HEK293 (cell line): ENCODE measurements around the gene SHLD2.

ENCODE experiments used
- CTCF ChIA-PET: fragments of 350-600 bp; formaldehyde crosslinking; extraction: SDS; loops from one replicate; lab custom pipeline; 2021; ENCODE audit warnings: antibody characterized with exemption; lab: Yijun Ruan, JAX
- POLR2A ChIA-PET: fragments of 300-600 bp; formaldehyde crosslinking; extraction: SDS; loops from one replicate; lab custom pipeline; 2020; ENCODE audit warnings: antibody characterized with exemption, inconsistent platforms; lab: Yijun Ruan, JAX
- H3K27ac ChIP-seq: fragments of 200-500 bp; sonication (Bioruptor generic); 2 replicates; pipeline ENCODE4 v1.5.1; 2014; ENCODE audit warnings: low read depth, low read length, control low read depth, inconsistent platforms; ENCODE audit errors: extremely low read depth
- H3K36me3 ChIP-seq, 2 experiments: fragments of 200-500 bp in 1 of 2; sonication (Bioruptor generic) in 1 of 2; 1 replicate in 1 of 2; 2 replicates in 1 of 2; pipeline ENCODE4 v1.5.1; 2014 to 2017; ENCODE audit warnings: inconsistent platforms in 2 of 2, low read length in 2 of 2; ENCODE audit not compliant: control insufficient read depth in 2 of 2, insufficient read depth in 1 of 2
- H3K4me1 ChIP-seq: fragments of 200-500 bp; sonication (Bioruptor generic); 2 replicates; pipeline ENCODE4 v1.5.1; 2014; ENCODE audit warnings: mild to moderate bottlenecking, low read length, inconsistent platforms; ENCODE audit not compliant: control insufficient read depth, insufficient read depth
- H3K4me3 ChIP-seq: 2 replicates; pipeline ENCODE4 v1.5.1; 2011; ENCODE audit warnings: low read depth, mild to moderate bottlenecking, control low read depth, low read length, moderate library complexity
- H3K9me3 ChIP-seq: fragments of 200-500 bp; sonication (Bioruptor generic); 2 replicates; pipeline ENCODE4 v1.5.1; 2014; ENCODE audit warnings: low read depth, low read length, inconsistent platforms; ENCODE audit not compliant: control insufficient read depth, insufficient read depth
- FEZF1 ChIP-seq: fragments of 450-650 bp; formaldehyde crosslinking; IDR thresholded peaks from 2 replicates; pipeline ENCODE4 v1.5.1; 2016; ENCODE audit warnings: missing biosample characterization, missing genetic modification characterization
- SCRT2 ChIP-seq: fragments of 450-650 bp; formaldehyde crosslinking; IDR thresholded peaks from 2 replicates; pipeline ENCODE4 v1.5.1; 2016; ENCODE audit warnings: missing biosample characterization, missing genetic modification characterization
- SETDB1 ChIP-seq: IDR thresholded peaks from one replicate; pipeline ENCODE4 v1.6.1; 2017; ENCODE audit warnings: mild to moderate bottlenecking, low read length, moderate library complexity, mixed read lengths; ENCODE audit not compliant: insufficient read length
- ZBTB48 ChIP-seq: fragments of 450-650 bp; formaldehyde crosslinking; IDR thresholded peaks from 2 replicates; pipeline ENCODE4 v1.5.1; 2016; ENCODE audit warnings: missing biosample characterization, missing genetic modification characterization
- ZFHX2 ChIP-seq: fragments of 450-650 bp; formaldehyde crosslinking; conservative IDR thresholded peaks from 2 replicates; pipeline ENCODE4 v1.5.1; 2016; ENCODE audit warnings: missing biosample characterization, missing genetic modification characterization
- ZFP41 ChIP-seq: fragments of 450-650 bp; formaldehyde crosslinking; IDR thresholded peaks from 2 replicates; pipeline ENCODE4 v1.5.1; 2016; ENCODE audit warnings: missing biosample characterization, missing genetic modification characterization, borderline replicate concordance
- ZIC2 ChIP-seq: fragments of 450-650 bp; formaldehyde crosslinking; IDR thresholded peaks from 2 replicates; pipeline ENCODE4 v1.5.1; 2016; ENCODE audit warnings: missing biosample characterization, missing genetic modification characterization
- ZNF473 ChIP-seq: fragments of 450-650 bp; formaldehyde crosslinking; IDR thresholded peaks from 2 replicates; pipeline ENCODE4 v1.5.1; 2017; ENCODE audit warnings: missing biosample characterization, missing genetic modification characterization
- ZNF600 ChIP-seq: fragments of 450-650 bp; formaldehyde crosslinking; IDR thresholded peaks from 2 replicates; pipeline ENCODE4 v1.5.1; 2016; ENCODE audit warnings: missing biosample characterization, missing genetic modification characterization
- ZNF660 ChIP-seq: fragments of 450-650 bp; IDR thresholded peaks from 2 replicates; pipeline ENCODE4 v1.5.1; 2018; ENCODE audit warnings: missing biosample characterization, mild to moderate bottlenecking, missing genetic modification characterization
- ZNF664 ChIP-seq: fragments of 450-650 bp; formaldehyde crosslinking; IDR thresholded peaks from 2 replicates; pipeline ENCODE4 v1.5.1; 2016; ENCODE audit warnings: missing biosample characterization, missing genetic modification characterization
- ZNF777 ChIP-seq: fragments of 450-650 bp; formaldehyde crosslinking; IDR thresholded peaks from 2 replicates; pipeline ENCODE4 v1.5.1; 2017; ENCODE audit warnings: missing biosample characterization, missing genetic modification characterization, borderline replicate concordance
- ZNF791 ChIP-seq: fragments of 450-650 bp; formaldehyde crosslinking; IDR thresholded peaks from 2 replicates; pipeline ENCODE4 v1.5.1; 2016; ENCODE audit warnings: missing biosample characterization, missing genetic modification characterization
- TF ChIP-seq, protein P1 (sequence below): fragments of 450-650 bp; formaldehyde crosslinking; conservative IDR thresholded peaks from 2 replicates; pipeline ENCODE4 v1.5.1; 2016; ENCODE audit warnings: low read depth, missing biosample characterization, missing genetic modification characterization
- TF ChIP-seq, protein P2 (sequence below): fragments of 450-650 bp; formaldehyde crosslinking; IDR thresholded peaks from 2 replicates; pipeline ENCODE4 v1.5.1; 2016; ENCODE audit warnings: missing biosample characterization, missing genetic modification characterization
- TF ChIP-seq, protein P3 (sequence below): fragments of 450-650 bp; formaldehyde crosslinking; IDR thresholded peaks from 2 replicates; pipeline ENCODE4; 2016; ENCODE audit warnings: missing biosample characterization, missing genetic modification characterization
- TF ChIP-seq, protein P4 (sequence below): fragments of 450-650 bp; formaldehyde crosslinking; IDR thresholded peaks from 2 replicates; pipeline ENCODE4 v1.5.1; 2016; ENCODE audit warnings: missing biosample characterization, missing genetic modification characterization, low read depth

SHLD2 gene

DNA sequence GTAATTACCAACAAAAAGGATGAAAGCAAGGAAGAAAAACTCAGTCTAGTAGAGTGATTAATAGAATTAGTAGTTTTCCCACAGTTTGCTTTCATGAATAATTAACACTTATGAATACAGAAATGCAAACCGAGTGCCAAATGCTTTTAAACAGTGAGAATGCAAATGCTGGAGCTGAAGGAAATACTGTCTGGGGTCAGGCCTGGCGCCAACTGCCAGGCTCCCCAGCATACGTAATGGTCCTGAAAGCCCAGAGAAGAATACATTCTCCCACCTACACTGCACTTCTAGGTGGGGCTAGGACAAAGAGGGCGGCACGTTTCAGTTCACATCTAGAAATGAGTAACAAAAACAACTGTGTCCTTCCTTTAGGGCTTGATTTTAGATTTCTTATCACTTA, 30.4 kb upstream of the SHLD2 start (continued):
- TF ChIP-seq SETDB1 (no peak), ZNF660 (no peak), ZNF791 (tag by site-specific recombination) (no peak), ZNF664 (tag by site-specific recombination) (no peak), ZNF600 (tag by site-specific recombination) (no peak)

DNA sequence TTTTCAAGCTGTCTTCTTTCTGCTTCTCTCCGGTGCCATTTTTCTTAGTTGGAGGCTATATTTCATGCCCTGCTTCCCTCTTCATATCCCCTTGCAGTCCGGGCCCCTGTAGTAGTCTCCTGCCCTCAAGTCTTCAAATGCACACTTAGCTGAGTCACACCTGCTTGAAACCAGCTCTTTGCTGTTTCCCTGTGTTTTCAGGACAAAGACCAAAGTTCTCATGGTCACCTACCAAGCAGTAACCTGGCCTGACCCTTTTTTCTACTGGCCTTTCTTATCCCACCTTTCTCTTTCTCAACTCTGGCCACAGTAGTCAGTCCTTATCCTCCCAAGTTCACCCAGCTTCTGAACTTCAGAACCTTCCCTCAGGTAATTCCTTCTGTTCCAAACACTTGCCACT, 28.8 kb upstream of the SHLD2 start:
- Histone ChIP-seq H3K36me3 (peaks cover 51 to 72% of the 10 kb centered on the region in 2 experiments), H3K9me3 (no peaks in the 10 kb centered on the region), H3K4me3 (no peak overlapping the region), H3K27ac (no peak overlapping the region), H3K4me1 (no peaks in the 10 kb centered on the region)
- TF ChIP-seq ZFP41 (tag by site-specific recombination) (no peak), ZBTB48 (tag by site-specific recombination) (no peak), ZNF777 (tag by site-specific recombination) (no peak), SCRT2 (tag by site-specific recombination) (no peak), ZFHX2 (tag by site-specific recombination) (no peak), FEZF1 (tag by site-specific recombination) (no peak)
- TF ChIP-seq, protein P1, sequence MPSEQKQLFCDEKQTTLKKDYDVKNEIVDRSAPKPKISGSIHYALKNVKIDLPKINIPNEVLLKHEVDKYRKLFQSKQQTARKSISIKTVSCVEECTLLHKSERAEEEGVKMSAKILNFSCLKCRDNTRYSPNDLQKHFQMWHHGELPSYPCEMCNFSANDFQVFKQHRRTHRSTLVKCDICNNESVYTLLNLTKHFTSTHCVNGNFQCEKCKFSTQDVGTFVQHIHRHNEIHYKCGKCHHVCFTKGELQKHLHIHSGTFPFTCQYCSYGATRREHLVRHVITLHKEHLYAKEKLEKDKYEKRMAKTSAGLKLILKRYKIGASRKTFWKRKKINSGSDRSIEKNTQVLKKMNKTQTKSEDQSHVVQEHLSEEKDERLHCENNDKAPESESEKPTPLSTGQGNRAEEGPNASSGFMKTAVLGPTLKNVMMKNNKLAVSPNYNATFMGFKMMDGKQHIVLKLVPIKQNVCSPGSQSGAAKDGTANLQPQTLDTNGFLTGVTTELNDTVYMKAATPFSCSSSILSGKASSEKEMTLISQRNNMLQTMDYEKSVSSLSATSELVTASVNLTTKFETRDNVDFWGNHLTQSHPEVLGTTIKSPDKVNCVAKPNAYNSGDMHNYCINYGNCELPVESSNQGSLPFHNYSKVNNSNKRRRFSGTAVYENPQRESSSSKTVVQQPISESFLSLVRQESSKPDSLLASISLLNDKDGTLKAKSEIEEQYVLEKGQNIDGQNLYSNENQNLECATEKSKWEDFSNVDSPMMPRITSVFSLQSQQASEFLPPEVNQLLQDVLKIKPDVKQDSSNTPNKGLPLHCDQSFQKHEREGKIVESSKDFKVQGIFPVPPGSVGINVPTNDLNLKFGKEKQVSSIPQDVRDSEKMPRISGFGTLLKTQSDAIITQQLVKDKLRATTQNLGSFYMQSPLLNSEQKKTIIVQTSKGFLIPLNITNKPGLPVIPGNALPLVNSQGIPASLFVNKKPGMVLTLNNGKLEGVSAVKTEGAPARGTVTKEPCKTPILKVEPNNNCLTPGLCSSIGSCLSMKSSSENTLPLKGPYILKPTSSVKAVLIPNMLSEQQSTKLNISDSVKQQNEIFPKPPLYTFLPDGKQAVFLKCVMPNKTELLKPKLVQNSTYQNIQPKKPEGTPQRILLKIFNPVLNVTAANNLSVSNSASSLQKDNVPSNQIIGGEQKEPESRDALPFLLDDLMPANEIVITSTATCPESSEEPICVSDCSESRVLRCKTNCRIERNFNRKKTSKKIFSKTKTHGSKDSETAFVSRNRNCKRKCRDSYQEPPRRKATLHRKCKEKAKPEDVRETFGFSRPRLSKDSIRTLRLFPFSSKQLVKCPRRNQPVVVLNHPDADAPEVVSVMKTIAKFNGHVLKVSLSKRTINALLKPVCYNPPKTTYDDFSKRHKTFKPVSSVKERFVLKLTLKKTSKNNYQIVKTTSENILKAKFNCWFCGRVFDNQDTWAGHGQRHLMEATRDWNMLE: no peak
- ChIA-PET CTCF (no interaction called here), POLR2A (no interaction called here)

DNA sequence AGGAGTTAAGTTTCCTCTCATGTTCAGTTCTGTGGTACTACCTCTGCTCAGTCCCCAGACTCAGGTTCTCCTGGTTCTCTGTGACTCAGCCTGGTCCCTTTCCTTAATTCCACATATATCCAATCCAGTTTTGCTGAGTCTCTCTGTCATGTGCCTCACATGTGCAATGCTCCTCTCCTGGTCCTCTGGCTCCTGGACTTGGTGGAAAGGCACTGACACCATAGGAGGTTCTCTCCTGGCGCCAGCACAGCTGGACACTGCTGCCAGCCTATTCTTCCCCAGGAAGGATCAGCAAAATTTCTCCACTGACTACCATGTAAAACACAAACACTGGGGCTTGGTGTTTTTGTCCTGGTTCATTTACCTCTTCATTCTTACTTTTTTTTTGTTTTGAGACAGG, 28.1 kb upstream of the SHLD2 start:
- Histone ChIP-seq H3K27ac (no peak overlapping the region), H3K4me3 (no peak overlapping the region), H3K36me3 (peaks cover 46 to 72% of the 10 kb centered on the region in 2 experiments), H3K4me1 (no peaks in the 10 kb centered on the region), H3K9me3 (no peaks in the 10 kb centered on the region)
- POLR2A ChIA-PET: no interaction called here
- CTCF ChIA-PET: interaction anchor here (0.6 kb wide), 1 partner anchor 87 kb away, joined by 4 read pairs; no protein-coding TSS in a partner anchor
- TF ChIP-seq FEZF1 (tag by site-specific recombination) (no peak), ZIC2 (tag by site-specific recombination) (0 out of 2 replicates have a peak, but pooled peaks have one; percentile 7), ZNF473 (tag by site-specific recombination) (no peak)
- TF ChIP-seq, protein P2, sequence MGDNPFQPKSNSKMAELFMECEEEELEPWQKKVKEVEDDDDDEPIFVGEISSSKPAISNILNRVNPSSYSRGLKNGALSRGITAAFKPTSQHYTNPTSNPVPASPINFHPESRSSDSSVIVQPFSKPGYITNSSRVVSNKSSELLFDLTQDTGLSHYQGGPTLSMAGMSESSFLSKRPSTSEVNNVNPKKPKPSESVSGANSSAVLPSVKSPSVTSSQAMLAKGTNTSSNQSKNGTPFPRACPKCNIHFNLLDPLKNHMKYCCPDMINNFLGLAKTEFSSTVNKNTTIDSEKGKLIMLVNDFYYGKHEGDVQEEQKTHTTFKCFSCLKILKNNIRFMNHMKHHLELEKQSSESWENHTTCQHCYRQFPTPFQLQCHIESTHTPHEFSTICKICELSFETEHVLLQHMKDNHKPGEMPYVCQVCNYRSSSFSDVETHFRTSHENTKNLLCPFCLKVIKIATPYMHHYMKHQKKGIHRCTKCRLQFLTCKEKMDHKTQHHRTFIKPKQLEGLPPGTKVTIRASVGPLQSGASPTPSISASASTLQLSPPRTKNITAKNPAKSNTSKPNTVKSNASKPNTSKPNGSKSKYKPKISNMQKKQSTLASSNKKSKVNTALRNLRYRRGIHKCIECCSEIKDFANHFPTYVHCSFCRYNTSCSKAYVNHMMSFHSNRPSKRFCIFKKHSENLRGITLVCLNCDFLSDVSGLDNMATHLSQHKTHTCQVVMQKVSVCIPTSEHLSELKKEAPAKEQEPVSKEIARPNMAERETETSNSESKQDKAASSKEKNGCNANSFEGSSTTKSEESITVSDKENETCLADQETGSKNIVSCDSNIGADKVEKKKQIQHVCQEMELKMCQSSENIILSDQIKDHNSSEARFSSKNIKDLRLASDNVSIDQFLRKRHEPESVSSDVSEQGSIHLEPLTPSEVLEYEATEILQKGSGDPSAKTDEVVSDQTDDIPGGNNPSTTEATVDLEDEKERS (tag by site-specific recombination): no peak
- TF ChIP-seq, protein P3, sequence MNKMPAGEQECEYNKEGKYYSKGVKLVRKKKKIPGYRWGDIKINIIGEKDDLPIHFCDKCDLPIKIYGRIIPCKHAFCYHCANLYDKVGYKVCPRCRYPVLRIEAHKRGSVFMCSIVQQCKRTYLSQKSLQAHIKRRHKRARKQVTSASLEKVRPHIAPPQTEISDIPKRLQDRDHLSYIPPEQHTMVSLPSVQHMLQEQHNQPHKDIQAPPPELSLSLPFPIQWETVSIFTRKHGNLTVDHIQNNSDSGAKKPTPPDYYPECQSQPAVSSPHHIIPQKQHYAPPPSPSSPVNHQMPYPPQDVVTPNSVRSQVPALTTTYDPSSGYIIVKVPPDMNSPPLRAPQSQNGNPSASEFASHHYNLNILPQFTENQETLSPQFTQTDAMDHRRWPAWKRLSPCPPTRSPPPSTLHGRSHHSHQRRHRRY (tag by site-specific recombination): no peak
- TF ChIP-seq, protein P4, sequence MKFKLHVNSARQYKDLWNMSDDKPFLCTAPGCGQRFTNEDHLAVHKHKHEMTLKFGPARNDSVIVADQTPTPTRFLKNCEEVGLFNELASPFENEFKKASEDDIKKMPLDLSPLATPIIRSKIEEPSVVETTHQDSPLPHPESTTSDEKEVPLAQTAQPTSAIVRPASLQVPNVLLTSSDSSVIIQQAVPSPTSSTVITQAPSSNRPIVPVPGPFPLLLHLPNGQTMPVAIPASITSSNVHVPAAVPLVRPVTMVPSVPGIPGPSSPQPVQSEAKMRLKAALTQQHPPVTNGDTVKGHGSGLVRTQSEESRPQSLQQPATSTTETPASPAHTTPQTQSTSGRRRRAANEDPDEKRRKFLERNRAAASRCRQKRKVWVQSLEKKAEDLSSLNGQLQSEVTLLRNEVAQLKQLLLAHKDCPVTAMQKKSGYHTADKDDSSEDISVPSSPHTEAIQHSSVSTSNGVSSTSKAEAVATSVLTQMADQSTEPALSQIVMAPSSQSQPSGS: no peak
